Glutamatergic neuron (in vitro differentiated cells): ENCODE data around the gene TNC. TPM values are rescaled to one million over a fixed set of nuclear protein-coding genes. Genes with fewer than 3 reads are reported as not detected.

Experiments
- DNase-seq: peaks from one replicate; pipeline ENCODE4 v3.0.0; 2022
- H3K27ac Mint-ChIP-seq: one replicate; pipeline ENCODE4 v1.8.0; 2020; ENCODE audit warnings: mild to moderate bottlenecking, mixed read lengths, inconsistent platforms; ENCODE audit not compliant: unreplicated experiment
- H3K27me3 Mint-ChIP-seq: one replicate; pipeline ENCODE4 v1.8.0; 2020; ENCODE audit warnings: mild to moderate bottlenecking, moderate library complexity, mixed read lengths, inconsistent platforms; ENCODE audit not compliant: unreplicated experiment
- H3K36me3 Mint-ChIP-seq: one replicate; pipeline ENCODE4 v1.8.0; 2020; ENCODE audit warnings: mild to moderate bottlenecking, mixed read lengths, inconsistent platforms; ENCODE audit not compliant: unreplicated experiment
- H3K4me1 Mint-ChIP-seq: one replicate; pipeline ENCODE4 v1.8.0; 2020; ENCODE audit warnings: mild to moderate bottlenecking, low read depth, mixed read lengths, inconsistent platforms; ENCODE audit not compliant: unreplicated experiment
- H3K4me3 Mint-ChIP-seq: one replicate; pipeline ENCODE4 v1.8.0; 2020; ENCODE audit warnings: mild to moderate bottlenecking, mixed read lengths, inconsistent platforms; ENCODE audit not compliant: unreplicated experiment
- H3K9me3 Mint-ChIP-seq: one replicate; pipeline ENCODE4 v1.8.0; 2020; ENCODE audit warnings: mild to moderate bottlenecking, moderate library complexity, mixed read lengths, inconsistent platforms; ENCODE audit not compliant: unreplicated experiment
- total RNA-seq: library from RNA; stranded (reverse); fragmentation: NEBNext Ultra II Directional; extraction: Animal tissue kit (Norgen Biotek cat#: 25700); gene quantifications from one replicate; pipeline ENCODE4 v1.2.1, GENCODE V29; 2021; ENCODE audit not compliant: unreplicated experiment
- TF ChIP-seq, protein P1 (sequence below): fragments of 200-600 bp; sonication (generic); IDR thresholded peaks from one replicate; pipeline ENCODE4 v1.5.0; 2021; ENCODE audit not compliant: partially characterized antibody, unreplicated experiment

Gene TNC
- total RNA-seq, 1 donor from 2014 or later = 34.5 TPM

DNA sequence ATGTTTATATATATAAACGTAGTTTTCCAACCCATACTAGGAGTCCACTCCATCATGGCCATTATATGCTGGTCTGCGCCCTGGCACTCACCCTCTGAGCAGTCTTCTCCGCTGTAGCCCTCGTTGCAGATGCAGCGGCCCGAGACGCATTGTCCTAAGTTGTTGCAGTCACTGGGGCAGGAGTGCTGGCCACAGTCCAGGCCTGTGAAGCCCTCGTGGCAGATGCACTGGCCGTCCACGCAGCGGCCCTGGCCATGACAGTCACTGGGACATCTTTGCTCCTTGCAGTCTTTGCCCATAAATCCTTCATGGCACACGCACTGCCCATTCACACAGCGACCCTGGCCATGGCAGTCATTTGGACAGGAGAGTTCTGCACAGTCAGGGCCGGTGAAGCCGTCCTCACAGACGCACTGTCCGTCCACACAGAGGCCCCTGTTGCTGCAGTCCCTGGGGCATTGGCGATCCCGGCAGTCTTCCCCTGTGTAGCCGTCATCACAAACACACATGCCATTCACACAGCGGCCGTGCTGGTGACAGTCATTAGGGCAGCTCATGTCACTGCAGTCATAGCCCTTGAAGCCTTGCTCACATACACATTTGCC is 32.1 kb downstream of the TNC start:
- Mint-ChIP-seq H3K9me3 (no peaks in the 10 kb centered on the region), H3K4me3 (no peak overlapping the region), H3K27me3 (peaks cover 2% of the 10 kb centered on the region), H3K4me1 (no peaks in the 10 kb centered on the region), H3K36me3 (no peaks in the 10 kb centered on the region), H3K27ac (no peak overlapping the region)
- TF ChIP-seq, protein P1, sequence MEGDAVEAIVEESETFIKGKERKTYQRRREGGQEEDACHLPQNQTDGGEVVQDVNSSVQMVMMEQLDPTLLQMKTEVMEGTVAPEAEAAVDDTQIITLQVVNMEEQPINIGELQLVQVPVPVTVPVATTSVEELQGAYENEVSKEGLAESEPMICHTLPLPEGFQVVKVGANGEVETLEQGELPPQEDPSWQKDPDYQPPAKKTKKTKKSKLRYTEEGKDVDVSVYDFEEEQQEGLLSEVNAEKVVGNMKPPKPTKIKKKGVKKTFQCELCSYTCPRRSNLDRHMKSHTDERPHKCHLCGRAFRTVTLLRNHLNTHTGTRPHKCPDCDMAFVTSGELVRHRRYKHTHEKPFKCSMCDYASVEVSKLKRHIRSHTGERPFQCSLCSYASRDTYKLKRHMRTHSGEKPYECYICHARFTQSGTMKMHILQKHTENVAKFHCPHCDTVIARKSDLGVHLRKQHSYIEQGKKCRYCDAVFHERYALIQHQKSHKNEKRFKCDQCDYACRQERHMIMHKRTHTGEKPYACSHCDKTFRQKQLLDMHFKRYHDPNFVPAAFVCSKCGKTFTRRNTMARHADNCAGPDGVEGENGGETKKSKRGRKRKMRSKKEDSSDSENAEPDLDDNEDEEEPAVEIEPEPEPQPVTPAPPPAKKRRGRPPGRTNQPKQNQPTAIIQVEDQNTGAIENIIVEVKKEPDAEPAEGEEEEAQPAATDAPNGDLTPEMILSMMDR = no peak
- DNase-seq = no peak

DNA sequence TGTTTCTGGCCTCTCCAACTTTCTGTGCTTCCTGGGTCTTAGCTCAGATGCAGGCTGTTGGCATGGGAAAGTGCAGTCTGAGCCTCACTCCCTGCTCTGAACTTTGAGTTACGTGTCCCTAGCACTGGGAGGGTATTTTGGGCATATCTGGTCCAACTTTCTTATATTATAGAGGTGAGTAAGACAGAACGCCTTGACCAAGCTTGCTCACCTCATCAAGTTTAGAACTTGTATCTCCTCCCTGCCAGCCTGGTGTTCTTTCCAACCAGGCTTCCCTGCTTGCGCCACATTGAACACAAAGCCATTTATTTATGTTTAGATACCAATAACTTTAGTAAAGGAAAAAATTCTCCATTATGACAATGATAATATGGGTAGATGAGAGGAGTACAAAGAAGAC is 33.2 kb downstream of the TNC start:
- DNase-seq = no peak
- Mint-ChIP-seq H3K27ac (no peak overlapping the region), H3K4me1 (no peaks in the 10 kb centered on the region), H3K27me3 (peaks cover 2% of the 10 kb centered on the region), H3K36me3 (no peaks in the 10 kb centered on the region), H3K9me3 (no peaks in the 10 kb centered on the region), H3K4me3 (no peak overlapping the region)
- TF ChIP-seq, protein P1 = no peak

DNA sequence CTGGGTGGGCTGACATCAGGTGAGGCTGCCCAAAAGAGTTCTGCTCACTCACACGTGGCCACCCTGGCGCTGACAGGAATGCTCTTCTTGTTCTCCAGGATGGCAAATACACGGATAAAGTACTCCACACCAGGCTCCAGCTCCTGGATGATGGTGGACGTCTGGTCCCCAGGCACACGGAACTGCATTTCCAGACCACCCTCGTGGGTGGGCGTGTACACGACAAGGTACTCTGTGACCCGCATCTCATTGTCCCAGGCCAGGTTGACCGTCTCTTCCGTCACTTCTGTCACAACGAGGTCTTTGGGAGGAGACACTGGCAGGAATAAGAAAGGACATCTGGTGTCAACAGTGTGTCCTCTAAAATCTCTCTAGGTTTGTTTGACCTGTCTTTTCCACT is 33.8 kb downstream of the TNC start:
- no peak for DNase-seq
- TF ChIP-seq, protein P1 = no peak
- Mint-ChIP-seq H3K27me3 (peaks cover 2% of the 10 kb centered on the region), H3K36me3 (no peaks in the 10 kb centered on the region), H3K27ac (no peak overlapping the region), H3K4me3 (no peak overlapping the region), H3K9me3 (no peaks in the 10 kb centered on the region), H3K4me1 (no peaks in the 10 kb centered on the region)

DNA sequence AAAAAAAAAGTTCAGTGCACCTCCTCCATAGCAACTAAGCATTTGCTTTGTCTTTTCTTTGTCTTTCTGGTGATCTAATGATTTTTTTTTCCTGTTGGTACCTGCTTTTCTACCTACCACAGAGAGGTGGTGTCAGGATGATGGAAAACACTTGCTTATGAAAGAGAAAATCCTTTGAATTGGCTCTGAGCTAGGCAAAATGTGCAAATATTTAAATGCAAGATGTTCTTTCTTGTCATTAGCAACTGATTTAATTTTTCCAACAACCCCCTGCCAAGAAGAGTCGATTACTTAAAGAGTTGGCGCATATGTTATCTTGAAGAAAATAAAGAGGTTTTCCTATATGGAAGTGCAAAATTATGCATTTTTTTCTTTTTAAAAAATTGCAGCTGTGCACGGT is 37.7 kb downstream of the TNC start:
- H3K27ac Mint-ChIP-seq = no peak overlapping the region
- H3K36me3 Mint-ChIP-seq = no peaks in the 10 kb centered on the region
- H3K9me3 Mint-ChIP-seq = no peaks in the 10 kb centered on the region
- DNase-seq = no peak
- TF ChIP-seq, protein P1 = no peak
- peaks cover 2% of the 10 kb centered on the region for H3K27me3 Mint-ChIP-seq
- H3K4me1 Mint-ChIP-seq = no peaks in the 10 kb centered on the region
- H3K4me3 Mint-ChIP-seq = no peak overlapping the region

DNA sequence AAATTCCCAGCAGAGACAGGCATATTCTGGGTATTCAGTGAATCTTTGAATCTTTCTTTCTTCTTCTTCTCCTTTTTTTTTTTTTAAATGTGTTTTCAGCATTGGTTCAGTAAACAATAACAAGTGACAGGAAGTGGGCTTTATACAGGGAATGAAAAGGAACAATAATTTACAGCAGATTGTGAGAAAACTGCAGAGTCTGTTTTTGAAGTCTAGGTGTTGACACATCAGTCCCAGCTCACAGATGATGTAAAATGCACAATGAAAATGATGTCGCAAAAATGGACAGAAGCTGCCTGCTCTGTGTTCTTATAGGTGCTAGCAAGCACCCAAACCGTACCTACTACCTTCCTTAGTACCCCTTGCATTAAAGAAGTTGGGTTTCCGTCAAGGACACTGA is 38.8 kb downstream of the TNC start:
- H3K4me3 Mint-ChIP-seq = no peak overlapping the region
- DNase-seq = no peak
- H3K4me1 Mint-ChIP-seq = no peaks in the 10 kb centered on the region
- H3K27me3 Mint-ChIP-seq = peaks cover under 1% of the 10 kb centered on the region
- H3K36me3 Mint-ChIP-seq = no peaks in the 10 kb centered on the region
- TF ChIP-seq, protein P1 = no peak
- no peak overlapping the region for H3K27ac Mint-ChIP-seq
- H3K9me3 Mint-ChIP-seq = no peaks in the 10 kb centered on the region
